HG03060 (cell line): ENCODE results near the gene SLIT1.

Source experiments
- ATAC-seq: cut with Tn5 transposase; IDR thresholded peaks from one replicate; pipeline ENCODE4 v1.9.1; 2021; ENCODE audit warnings: low read depth, moderate number of reproducible peaks; ENCODE audit not compliant: unreplicated experiment

SLIT1 gene

GRCh38 chr10:96988426-96988825 is 197.3 kb downstream of the SLIT1 start:
- ATAC-seq: no peak

- ATAC-seq: no peak
Measured at GRCh38 chr10:96987842-96988175, 197.9 kb downstream of the SLIT1 start.

- ATAC-seq: no peak
Measured at GRCh38 chr10:96987141-96987841, 198.5 kb downstream of the SLIT1 start.

DNA sequence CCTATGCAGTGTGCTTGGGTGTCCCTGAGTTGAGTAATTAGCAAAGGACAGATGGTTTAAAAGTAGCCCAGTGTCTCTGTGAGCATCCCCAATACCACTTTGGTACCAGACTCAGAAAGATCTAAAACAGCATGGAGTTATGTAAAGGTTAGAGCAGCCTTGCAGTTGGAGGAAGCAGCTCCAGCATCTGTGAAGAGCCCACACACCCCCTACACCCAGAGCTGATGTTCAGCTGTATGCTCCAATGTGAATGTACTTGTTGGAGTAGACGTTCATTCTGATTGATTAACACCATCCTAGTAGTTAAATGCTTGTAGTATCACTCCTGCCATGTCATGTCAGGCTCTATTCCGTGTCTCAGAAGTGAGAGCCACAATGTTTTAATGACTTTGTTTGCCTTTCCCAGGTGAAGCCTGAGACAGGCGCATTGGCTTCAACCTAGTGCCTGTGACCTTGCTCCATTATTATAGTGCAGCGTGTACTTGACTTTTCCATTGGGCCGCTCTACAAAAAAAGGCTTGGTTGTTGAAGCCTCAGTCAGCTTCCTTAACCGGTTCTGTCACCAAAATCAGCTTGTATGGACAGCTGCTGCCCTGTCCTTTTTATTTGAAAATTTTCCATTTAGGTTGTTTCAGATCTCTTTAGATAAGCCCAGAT is 199.4 kb downstream of the SLIT1 start:
- ATAC-seq: no peak

DNA sequence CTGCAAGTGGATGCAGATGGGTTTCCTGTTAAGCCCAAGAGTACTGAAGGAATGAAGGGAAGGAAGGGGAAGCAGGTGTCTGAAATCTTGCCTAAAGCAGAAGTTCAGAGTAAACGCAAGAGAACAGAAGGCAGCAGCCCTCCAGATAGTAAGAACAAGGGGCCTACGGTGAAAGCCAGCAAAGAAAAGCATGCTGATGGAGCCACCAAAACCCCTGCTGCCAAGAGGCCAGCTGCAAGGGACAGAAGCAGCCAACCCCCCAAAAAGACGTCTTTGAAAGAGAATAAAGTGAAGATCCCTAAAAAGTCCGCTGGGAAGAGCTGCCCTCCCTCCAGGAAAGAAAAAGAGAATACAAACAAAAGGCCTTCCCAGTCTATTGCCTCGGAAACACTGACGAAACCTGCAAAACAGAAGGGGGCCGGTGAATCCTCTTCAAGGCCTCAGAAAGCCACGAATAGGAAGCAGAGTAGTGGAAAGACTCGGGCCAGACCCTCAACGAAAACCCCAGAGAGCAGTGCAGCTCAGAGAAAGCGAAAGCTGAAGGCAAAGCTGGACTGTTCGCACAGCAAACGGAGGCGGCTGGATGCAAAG is 201.1 kb downstream of the SLIT1 start:
- no peak for ATAC-seq

GRCh38 chr10:96982149-96982930 is 203.4 kb downstream of the SLIT1 start:
- ATAC-seq: no peak

GRCh38 chr10:96978621-96979154 is 207.1 kb downstream of the SLIT1 start:
- ATAC-seq: no peak

DNA sequence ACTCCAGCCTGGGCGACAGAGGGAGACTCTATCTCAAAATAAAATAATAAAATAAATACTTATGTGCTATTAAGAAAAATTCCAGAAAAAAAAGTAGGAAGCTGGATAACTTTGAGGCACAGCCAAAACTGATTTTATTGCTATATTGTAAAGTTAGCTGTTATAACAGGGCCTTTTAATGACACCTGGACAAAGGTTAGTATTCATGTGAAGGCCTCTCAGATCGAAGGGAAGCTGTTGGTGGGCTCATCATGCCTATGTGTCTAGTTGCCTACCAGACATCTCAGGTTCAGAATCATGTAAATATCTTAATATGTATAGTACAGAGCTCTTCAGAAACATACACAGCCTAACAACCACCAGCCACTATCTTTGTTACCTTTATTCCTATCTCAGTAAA is 210.6 kb downstream of the SLIT1 start:
- no peak for ATAC-seq

- no peak for ATAC-seq
Measured at GRCh38 chr10:96973809-96974747, 211.7 kb downstream of the SLIT1 start.

- no peak for ATAC-seq
Measured at GRCh38 chr10:96972264-96972663, 213.5 kb downstream of the SLIT1 start.

GRCh38 chr10:96971324-96971723 is 214.4 kb downstream of the SLIT1 start:
- ATAC-seq: no peak

DNA sequence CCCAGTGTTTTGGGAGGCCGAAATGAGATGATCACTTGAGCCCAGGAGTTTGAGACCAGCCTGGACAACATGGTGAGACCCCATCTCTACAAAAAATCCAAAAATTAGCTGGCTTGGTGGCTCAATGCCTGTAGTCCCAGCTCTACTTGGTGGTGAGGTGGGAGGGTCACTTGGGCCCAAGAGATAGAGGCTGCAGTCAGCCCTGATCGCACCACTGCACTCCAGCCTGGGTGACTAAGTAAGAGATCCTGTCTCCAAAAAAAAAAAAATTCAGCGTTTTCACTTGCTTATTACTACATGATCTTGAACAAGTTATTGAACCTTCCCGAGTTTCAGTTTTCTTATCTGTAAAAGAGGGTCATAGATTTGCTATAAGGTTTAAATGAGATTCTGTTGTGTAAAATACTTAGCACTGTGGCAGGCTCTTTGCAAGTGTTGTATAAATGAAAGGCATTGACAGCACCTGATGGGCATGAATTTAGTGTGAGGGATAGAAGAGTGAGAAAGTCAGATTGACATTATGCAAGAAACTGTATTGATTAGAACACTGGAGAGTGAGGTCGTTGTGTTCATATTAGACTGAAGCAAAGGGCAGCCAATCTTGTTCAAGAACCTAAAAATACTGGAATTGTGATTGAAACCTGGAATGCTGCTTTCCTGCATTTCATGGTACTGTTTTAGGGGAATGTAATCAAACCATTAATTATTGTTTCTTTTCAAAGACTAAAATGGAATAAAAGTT is 216.9 kb downstream of the SLIT1 start:
- ATAC-seq: no peak

DNA sequence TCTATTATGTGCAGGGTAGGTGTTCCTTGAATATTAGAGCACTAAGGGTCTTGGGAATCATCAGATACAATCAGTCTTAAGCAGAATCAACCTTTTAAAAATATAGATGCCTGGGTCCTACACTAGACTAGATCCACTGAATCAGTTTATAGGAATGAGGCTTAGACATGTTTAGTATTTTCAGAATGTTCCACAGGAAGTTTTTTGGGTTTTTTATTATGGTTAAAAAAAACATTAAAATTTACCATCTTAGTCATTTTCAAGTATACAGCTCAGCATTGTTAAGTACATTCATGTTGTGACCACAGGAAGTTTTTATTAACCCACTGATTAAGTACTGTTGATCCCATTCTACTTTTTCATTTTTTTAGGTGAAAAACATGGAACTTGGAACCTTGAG is 217.9 kb downstream of the SLIT1 start:
- ATAC-seq: no peak

GRCh38 chr10:96964131-96964530 is 221.6 kb downstream of the SLIT1 start:
- ATAC-seq: no peak

DNA sequence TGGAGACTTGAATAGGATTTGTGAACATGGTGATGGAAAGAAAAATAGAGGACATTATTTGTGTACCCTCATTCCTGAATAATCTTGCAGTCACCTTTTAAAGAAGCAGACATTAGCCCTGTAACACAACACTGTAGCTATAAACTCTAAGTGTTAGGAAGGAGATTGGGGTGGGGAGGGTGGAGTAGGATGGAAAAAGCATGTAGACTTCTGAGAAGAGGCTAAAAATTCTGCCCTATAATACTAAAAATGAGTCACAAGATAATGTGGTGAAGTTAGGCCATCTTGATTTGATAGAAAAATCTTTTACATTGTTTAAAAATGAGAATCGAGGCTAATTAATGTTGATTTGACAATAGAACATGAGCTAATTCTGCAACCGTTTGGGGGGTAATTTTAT is 224.9 kb downstream of the SLIT1 start:
- ATAC-seq: no peak

- ATAC-seq: no peak
Measured at GRCh38 chr10:96959733-96960132, 226.0 kb downstream of the SLIT1 start.

- ATAC-seq: no peak
Measured at GRCh38 chr10:96958071-96958470, 227.7 kb downstream of the SLIT1 start.

GRCh38 chr10:96955794-96956193 is 230.0 kb downstream of the SLIT1 start:
- ATAC-seq: no peak

GRCh38 chr10:96951954-96952353 is 233.8 kb downstream of the SLIT1 start:
- no peak for ATAC-seq
